Activated CD4-positive, CD25-positive, alpha-beta regulatory T cell treated with anti-CD3 and anti-CD28 coated beads, Interleukin-2, amount 50 U/mL, for 24 hours (primary cell): Measurements from ENCODE around the gene INPP5J.
"Not testable (repeated sequence)": the region's sequence is repeated elsewhere in the genome, so short reads cannot be mapped to it uniquely, and the experiment has no call there.

ENCODE experiments used
- ATAC-seq, 2 donors: fragments of 150-1000 bp; cut with Tn5 transposase; one replicate each; pipeline ENCODE4 v1.10.0; 2021; ENCODE audit warnings: mild to moderate bottlenecking in 1 of 2, moderate library complexity in 1 of 2

Gene INPP5J

GRCh38 chr22:31153357-31153756 lies 30.6 kb downstream of the INPP5J start:
- ATAC-seq: no peak

GRCh38 chr22:31154975-31155374 lies 32.2 kb downstream of the INPP5J start:
- ATAC-seq: no peak

- no peak for ATAC-seq
These were observed 32.7 kb downstream of the INPP5J start for GRCh38 chr22:31155422-31155821.

- ATAC-seq: peak; percentile 28 to 31
These were observed 37.7 kb downstream of the INPP5J start for GRCh38 chr22:31160328-31160978.

- no peak for ATAC-seq
These were observed 38.6 kb downstream of the INPP5J start for GRCh38 chr22:31161386-31161785.

- no peak for ATAC-seq
These were observed 39.4 kb downstream of the INPP5J start for GRCh38 chr22:31162015-31162765.

GRCh38 chr22:31170971-31171370 lies 48.2 kb downstream of the INPP5J start:
- ATAC-seq: no peak

GRCh38 chr22:31171734-31172133 lies 49.0 kb downstream of the INPP5J start:
- not testable (repeated sequence) for ATAC-seq

- ATAC-seq: peak; percentile 89
These were observed 50.8 kb downstream of the INPP5J start for GRCh38 chr22:31173386-31174145.

GRCh38 chr22:31176923-31177322 lies 54.2 kb downstream of the INPP5J start:
- ATAC-seq: no peak

- ATAC-seq: no peak
These were observed 54.8 kb downstream of the INPP5J start for GRCh38 chr22:31177420-31178162.

- no peak for ATAC-seq
These were observed 56.1 kb downstream of the INPP5J start for GRCh38 chr22:31178859-31179258.

- ATAC-seq: no peak
These were observed 56.6 kb downstream of the INPP5J start for GRCh38 chr22:31179345-31179744.

GRCh38 chr22:31184015-31184414 lies 61.2 kb downstream of the INPP5J start:
- no peak for ATAC-seq
